Measurements from ENCODE around the gene PTPN1.

DNA sequence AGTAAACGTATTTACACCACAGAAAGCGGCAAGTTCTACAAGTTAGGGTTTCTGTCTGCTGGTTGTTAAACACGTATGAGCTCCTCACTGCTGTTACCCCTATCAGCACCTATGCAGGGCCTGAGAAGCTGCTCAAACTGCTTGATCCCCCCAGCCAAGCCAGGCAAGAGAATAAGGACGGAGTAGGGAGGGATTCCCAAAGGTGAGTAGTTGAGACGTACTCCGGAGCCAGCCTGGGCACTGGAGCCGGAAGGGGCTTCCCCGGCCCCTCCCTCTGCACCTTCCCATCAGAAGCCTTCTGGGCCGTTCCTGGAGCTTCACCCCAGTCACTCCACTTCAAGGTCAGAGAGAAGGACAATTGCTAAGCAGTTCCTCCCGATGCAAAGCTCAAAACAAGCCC lies 123.2 kb downstream of the PTPN1 start:
- TF ChIP-seq, protein P1, sequence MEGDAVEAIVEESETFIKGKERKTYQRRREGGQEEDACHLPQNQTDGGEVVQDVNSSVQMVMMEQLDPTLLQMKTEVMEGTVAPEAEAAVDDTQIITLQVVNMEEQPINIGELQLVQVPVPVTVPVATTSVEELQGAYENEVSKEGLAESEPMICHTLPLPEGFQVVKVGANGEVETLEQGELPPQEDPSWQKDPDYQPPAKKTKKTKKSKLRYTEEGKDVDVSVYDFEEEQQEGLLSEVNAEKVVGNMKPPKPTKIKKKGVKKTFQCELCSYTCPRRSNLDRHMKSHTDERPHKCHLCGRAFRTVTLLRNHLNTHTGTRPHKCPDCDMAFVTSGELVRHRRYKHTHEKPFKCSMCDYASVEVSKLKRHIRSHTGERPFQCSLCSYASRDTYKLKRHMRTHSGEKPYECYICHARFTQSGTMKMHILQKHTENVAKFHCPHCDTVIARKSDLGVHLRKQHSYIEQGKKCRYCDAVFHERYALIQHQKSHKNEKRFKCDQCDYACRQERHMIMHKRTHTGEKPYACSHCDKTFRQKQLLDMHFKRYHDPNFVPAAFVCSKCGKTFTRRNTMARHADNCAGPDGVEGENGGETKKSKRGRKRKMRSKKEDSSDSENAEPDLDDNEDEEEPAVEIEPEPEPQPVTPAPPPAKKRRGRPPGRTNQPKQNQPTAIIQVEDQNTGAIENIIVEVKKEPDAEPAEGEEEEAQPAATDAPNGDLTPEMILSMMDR (IDR thresholded peaks at IDR 0.05 in 4 of 5, conservative IDR thresholded peaks at IDR 0.05 in 1 of 5) = no peak
- no peak for TF ChIP-seq POLR2A (IDR thresholded peaks at IDR 0.05)

Data from gastrocnemius medialis (tissue), 4 donors.